ENCODE results near the gene TMEM106B. TPM values are rescaled to one million over a fixed set of nuclear protein-coding genes. Genes with fewer than 3 reads are reported as not detected.

TMEM106B gene
- total and polyA plus RNA-seq, 2 of the 8 experiments (the other 6 are each of a cell fraction or from before 2014, with no cell fraction given), result 16.0 to 29.1 TPM

DNA sequence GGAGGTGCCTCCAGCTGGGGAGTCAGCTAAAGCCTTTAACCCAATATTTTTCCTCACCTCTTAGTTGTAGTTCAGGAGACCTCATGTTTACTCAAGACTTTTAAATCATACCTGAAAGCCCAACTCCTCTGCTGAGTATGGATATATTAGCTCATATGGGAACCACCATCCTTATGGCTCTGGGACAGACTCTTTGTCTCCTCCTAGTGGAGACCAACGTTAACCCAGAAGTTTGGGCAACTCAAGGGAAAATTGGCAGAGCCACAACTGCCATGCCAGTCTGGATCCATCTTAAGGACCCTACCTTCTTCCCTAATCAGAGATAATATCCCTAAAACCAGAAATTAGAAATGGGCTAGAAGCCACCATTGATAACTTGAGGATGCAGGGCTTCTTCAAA lies 80.8 kb downstream of the TMEM106B start:
- Histone ChIP-seq H4K8ac (ENCODE audit: extremely low read depth, insufficient read depth, low read length) (no peak overlapping the region), H3K36me3 (ENCODE audit: control insufficient read depth in 2 of 4, insufficient read depth in 4 of 4, low read length in 3 of 4) (no peaks in the 10 kb centered on the region; a peak in 1 of 8 replicates), H3K27ac (ENCODE audit: low read depth, low read length) (no peak overlapping the region), H3K14ac (ENCODE audit: insufficient read length) (no peak overlapping the region), H2AK5ac (ENCODE audit: low read depth, low read length) (no peak overlapping the region), H3K79me1 (ENCODE audit: low read depth, low read length) (no peaks in the 10 kb centered on the region), H2BK12ac (ENCODE audit: low read depth, low read length) (no peak overlapping the region), H3K4me3 (ENCODE audit: extremely low read depth in 1 of 4, insufficient read depth in 2 of 4, low read depth in 3 of 4, low read length in 4 of 4) (no peak overlapping the region), H2BK15ac (ENCODE audit: low read length) (no peak overlapping the region), H3K4me1 (replicated peaks in 1 of 4; ENCODE audit: control insufficient read depth in 3 of 4, insufficient read depth in 4 of 4, low read length in 3 of 4) (no peaks in the 10 kb centered on the region), H3K79me2 (ENCODE audit: control insufficient read depth in 1 of 2, insufficient read depth in 2 of 2, low read length in 2 of 2) (no peaks in the 10 kb centered on the region), H3K9ac (replicated peaks in 1 of 4; ENCODE audit: extremely low read depth in 1 of 4, low read depth in 3 of 4, low read length in 3 of 4) (no peak overlapping the region), H3K18ac (ENCODE audit: extremely low read depth, low read length) (no peak overlapping the region), H3K27me3 (replicated peaks in 1 of 4; ENCODE audit: control insufficient read depth in 3 of 4, extremely low read depth in 1 of 4, insufficient read depth in 3 of 4, low read length in 3 of 4) (no peaks in the 10 kb centered on the region), H4K5ac (ENCODE audit: insufficient read length, low read depth, low read length) (no peak overlapping the region), H4K20me1 (replicated peaks in 1 of 2; ENCODE audit: control insufficient read depth in 1 of 2, insufficient read depth in 2 of 2, low read length in 2 of 2) (no peaks in the 10 kb centered on the region), H2BK5ac (ENCODE audit: low read depth, low read length) (no peak overlapping the region), H3K4me2 (ENCODE audit: insufficient read depth in 1 of 2, low read depth in 2 of 2, low read length in 2 of 2) (no peak overlapping the region), H3K23ac (ENCODE audit: insufficient read length) (no peak overlapping the region), H4K91ac (replicated peaks; ENCODE audit: insufficient read length, low read length) (no peak overlapping the region), H2AFZ (ENCODE audit: low read length) (no peak overlapping the region), H2BK20ac (ENCODE audit: low read length) (no peak overlapping the region), H3K56ac (replicated peaks; ENCODE audit: insufficient read length, low read depth, low read length) (no peak overlapping the region), H3K9me3 (ENCODE audit: insufficient read depth in 2 of 2, low read depth in 1 of 2, low read length in 1 of 2) (peaks cover 12 to 24% of the 10 kb centered on the region in 2 experiments; a peak in 3 of 4 replicates), H3K4ac (replicated peaks; ENCODE audit: insufficient read length, low read depth, low read length) (no peak overlapping the region), H3K23me2 (ENCODE audit: low read depth, low read length) (no peaks in the 10 kb centered on the region), H2BK120ac (replicated peaks; ENCODE audit: low read depth, low read length) (no peak overlapping the region)
- no peak for DNase-seq (ENCODE audit: low read depth in 1 of 2, low spot score in 2 of 2)
- TF ChIP-seq, protein P1, sequence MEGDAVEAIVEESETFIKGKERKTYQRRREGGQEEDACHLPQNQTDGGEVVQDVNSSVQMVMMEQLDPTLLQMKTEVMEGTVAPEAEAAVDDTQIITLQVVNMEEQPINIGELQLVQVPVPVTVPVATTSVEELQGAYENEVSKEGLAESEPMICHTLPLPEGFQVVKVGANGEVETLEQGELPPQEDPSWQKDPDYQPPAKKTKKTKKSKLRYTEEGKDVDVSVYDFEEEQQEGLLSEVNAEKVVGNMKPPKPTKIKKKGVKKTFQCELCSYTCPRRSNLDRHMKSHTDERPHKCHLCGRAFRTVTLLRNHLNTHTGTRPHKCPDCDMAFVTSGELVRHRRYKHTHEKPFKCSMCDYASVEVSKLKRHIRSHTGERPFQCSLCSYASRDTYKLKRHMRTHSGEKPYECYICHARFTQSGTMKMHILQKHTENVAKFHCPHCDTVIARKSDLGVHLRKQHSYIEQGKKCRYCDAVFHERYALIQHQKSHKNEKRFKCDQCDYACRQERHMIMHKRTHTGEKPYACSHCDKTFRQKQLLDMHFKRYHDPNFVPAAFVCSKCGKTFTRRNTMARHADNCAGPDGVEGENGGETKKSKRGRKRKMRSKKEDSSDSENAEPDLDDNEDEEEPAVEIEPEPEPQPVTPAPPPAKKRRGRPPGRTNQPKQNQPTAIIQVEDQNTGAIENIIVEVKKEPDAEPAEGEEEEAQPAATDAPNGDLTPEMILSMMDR (IDR thresholded peaks at IDR 0.05; ENCODE audit: control extremely low read depth in 1 of 3, insufficient read depth in 1 of 3, low read depth in 1 of 3, low read length in 3 of 3), result peak; percentile 6 to 48 (median 26)
- TF ChIP-seq RXRA (IDR thresholded peaks at IDR 0.05; ENCODE audit: insufficient read depth, low read depth, low read length) (no peak), RAD21 (IDR thresholded peaks at IDR 0.05 in 1 of 2, conservative IDR thresholded peaks at IDR 0.05 in 1 of 2; ENCODE audit: low read depth in 2 of 2, low read length in 2 of 2) (peak; percentile 33 to 41; a peak in 3 of 4 replicates), TAF7 (optimal IDR thresholded peaks at IDR 0.05; ENCODE audit: borderline replicate concordance, low read depth, low read length) (no peak), EGR1 (IDR thresholded peaks at IDR 0.05; ENCODE audit: borderline replicate concordance, low read depth, low read length) (no peak), ASH2L (IDR thresholded peaks at IDR 0.05; ENCODE audit: low read length) (no peak), MAX (IDR thresholded peaks at IDR 0.05) (no peak), CBX5 (IDR thresholded peaks at IDR 0.05; ENCODE audit: low read depth, low read length) (no peak), BACH1 (IDR thresholded peaks at IDR 0.05; ENCODE audit: low read length) (no peak), GTF2F1 (IDR thresholded peaks at IDR 0.05; ENCODE audit: borderline replicate concordance, low read depth, low read length) (no peak)
- ChIA-PET CTCF (ENCODE audit: partially characterized antibody) (interaction anchor here (1.0 to 1.7 kb wide), 6 partner anchors 25 to 180 kb away, joined by 3 to 6 read pairs (median 3); no protein-coding TSS in a partner anchor), POLR2A (ENCODE audit: partially characterized antibody) (no interaction called here)
- FAIRE-seq, result no peak
- WGBS, 2 experiments (ENCODE audit: extremely low coverage in 1 of 2, insufficient coverage in 1 of 2, insufficient read length in 1 of 2, insufficient replicate concordance in 2 of 2, low coverage in 1 of 2, low lambda C conversion rate in 2 of 2, missing lambda C conversion rate in 1 of 2), result 85% methylated on average over 1 of the region's 1 CpG; no CpG with 5 or more reads in 1 of the 2 experiments

Measured in H1 (cell line).